Muscle layer of colon (tissue), 2 donors: Measurements from ENCODE around the gene IRF2BP1.
"Not testable (repeated sequence)": the region's sequence is repeated elsewhere in the genome, so short reads cannot be mapped to it uniquely, and the experiment has no call there.

Source experiments
- H3K27ac ChIP-seq: one replicate; pipeline ENCODE4 v1.7.0; 2013; ENCODE audit warnings: low read depth, mild to moderate bottlenecking, low read length, moderate library complexity
- H3K27me3 ChIP-seq, 2 donors: one replicate each; pipeline ENCODE4 v1.7.0; 2013; ENCODE audit warnings: low read length in 2 of 2, mild to moderate bottlenecking in 2 of 2; ENCODE audit not compliant: insufficient read depth in 2 of 2, control insufficient read depth in 1 of 2
- H3K36me3 ChIP-seq: one replicate; pipeline ENCODE4 v1.7.0; 2013; ENCODE audit warnings: mild to moderate bottlenecking, low read length; ENCODE audit not compliant: insufficient read depth
- H3K4me1 ChIP-seq: one replicate; pipeline ENCODE4 v1.7.0; 2013; ENCODE audit warnings: mild to moderate bottlenecking, low read length; ENCODE audit not compliant: insufficient read depth
- H3K4me3 ChIP-seq, 2 donors: one replicate each; pipeline ENCODE4 v1.7.0; 2013; ENCODE audit warnings: low read length in 2 of 2, low read depth in 1 of 2, mild to moderate bottlenecking in 1 of 2, moderate library complexity in 1 of 2
- H3K9ac ChIP-seq: one replicate; pipeline ENCODE4 v1.7.0; 2013; ENCODE audit warnings: low read length
- H3K9me3 ChIP-seq: one replicate; pipeline ENCODE4 v1.7.0; 2013; ENCODE audit warnings: mild to moderate bottlenecking, low read length
- donor health status: abdominal sarcoma.
- donor health status: Adenocarcinoma of cecum.

Gene IRF2BP1

DNA sequence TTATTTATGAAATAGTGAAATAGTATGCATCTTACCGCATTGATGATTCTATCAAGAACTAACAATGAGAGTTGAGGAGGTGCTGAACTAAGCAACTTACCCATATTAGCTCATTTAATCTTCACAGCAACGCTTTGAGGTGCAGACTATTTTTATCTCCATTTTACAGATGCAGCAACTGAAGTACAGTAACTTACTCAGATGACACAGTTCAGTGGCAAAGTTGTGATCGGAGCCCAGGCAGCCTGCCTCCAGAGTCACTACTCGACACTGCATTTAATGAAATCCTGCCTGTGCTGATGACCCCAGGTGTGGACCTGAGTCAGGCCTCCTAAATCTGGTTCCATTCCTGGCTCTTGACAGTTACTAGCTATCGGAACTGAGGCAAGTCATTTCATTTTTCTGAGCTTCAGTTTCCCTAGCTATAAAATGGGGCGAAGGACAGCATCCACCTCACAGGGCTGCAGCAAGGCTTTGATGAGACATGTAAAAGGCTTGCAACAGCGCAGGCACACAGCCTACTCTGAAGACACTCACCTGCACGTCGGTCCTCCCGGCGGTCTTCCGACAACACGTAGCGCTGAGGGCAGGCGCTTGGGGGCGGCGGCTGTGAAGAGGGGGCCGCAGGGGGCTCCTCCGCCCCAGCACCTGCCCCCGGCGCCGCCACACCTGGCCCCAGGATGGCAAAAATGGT lies 14.9 kb upstream of the IRF2BP1 start:
- Histone ChIP-seq H3K4me3 (peak overlapping the region; percentile 47 to 88), H3K9ac (no peak overlapping the region), H3K9me3 (no peaks in the 10 kb centered on the region), H3K4me1 (peaks cover 16% of the 10 kb centered on the region), H3K27me3 (no peaks in the 10 kb centered on the region), H3K27ac (no peak overlapping the region), H3K36me3 (peaks cover 16% of the 10 kb centered on the region)

DNA sequence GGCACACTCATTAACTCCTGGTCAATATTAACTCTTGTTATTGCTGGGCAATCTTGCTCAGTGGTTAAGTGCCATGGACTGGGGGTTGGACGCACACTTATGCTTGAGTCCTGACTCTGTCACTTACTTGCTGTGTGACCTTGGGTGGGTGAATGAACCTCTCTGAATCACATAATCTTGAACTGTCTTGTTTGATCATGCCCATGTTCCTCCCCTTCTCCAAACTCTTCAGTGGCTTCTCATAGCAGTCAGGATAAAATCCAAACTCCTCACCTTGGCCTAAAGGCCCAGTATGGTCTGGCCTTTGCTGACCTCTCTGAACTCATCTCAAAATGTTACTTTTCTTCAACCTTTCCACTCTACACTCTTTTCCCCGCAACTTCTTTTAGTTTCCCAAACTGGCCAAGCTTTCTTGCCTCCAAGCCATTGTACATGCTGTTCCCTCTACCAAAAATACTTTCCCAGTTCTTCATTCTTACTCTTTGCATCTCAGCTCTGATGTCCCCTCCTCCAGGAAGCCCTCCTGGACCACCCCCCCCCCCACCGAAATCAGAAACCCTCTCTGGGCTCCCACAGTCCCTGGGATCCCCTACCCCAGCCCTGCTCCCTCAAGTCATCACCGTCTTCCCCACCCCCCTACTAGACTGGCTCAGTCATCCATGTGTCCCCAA lies 14.1 kb upstream of the IRF2BP1 start:
- H3K4me1 ChIP-seq, result peaks cover 16% of the 10 kb centered on the region
- H3K9ac ChIP-seq, result no peak overlapping the region
- no peak overlapping the region for H3K27ac ChIP-seq
- no peaks in the 10 kb centered on the region for H3K27me3 ChIP-seq
- H3K9me3 ChIP-seq, result no peaks in the 10 kb centered on the region
- H3K4me3 ChIP-seq, result no peak overlapping the region
- peaks cover 16% of the 10 kb centered on the region for H3K36me3 ChIP-seq

DNA sequence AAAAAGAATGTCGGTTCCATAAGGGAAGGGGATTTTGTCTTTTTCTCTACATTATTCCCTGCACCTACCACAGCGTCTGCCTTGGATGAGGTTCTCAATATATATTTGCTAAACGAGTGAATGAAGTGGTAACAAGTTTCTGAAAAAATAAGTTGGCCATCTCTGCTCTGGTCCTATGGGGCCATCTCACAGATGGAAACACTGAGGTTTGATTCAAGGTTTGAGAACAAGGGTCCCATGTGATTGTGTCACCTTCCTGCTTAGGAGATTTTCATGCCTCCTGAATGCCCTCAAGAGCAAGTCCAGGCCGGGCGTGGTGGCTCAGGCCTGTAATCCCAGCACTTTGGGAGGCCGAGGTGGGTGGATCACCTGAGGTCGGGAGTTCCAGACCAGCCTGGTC lies 13.3 kb upstream of the IRF2BP1 start:
- H3K9ac ChIP-seq, result no peak overlapping the region
- peaks cover 16% of the 10 kb centered on the region for H3K4me1 ChIP-seq
- H3K4me3 ChIP-seq, result no peak overlapping the region
- no peaks in the 10 kb centered on the region for H3K27me3 ChIP-seq
- H3K9me3 ChIP-seq, result no peaks in the 10 kb centered on the region
- H3K36me3 ChIP-seq, result peaks cover 16% of the 10 kb centered on the region
- H3K27ac ChIP-seq, result no peak overlapping the region

DNA sequence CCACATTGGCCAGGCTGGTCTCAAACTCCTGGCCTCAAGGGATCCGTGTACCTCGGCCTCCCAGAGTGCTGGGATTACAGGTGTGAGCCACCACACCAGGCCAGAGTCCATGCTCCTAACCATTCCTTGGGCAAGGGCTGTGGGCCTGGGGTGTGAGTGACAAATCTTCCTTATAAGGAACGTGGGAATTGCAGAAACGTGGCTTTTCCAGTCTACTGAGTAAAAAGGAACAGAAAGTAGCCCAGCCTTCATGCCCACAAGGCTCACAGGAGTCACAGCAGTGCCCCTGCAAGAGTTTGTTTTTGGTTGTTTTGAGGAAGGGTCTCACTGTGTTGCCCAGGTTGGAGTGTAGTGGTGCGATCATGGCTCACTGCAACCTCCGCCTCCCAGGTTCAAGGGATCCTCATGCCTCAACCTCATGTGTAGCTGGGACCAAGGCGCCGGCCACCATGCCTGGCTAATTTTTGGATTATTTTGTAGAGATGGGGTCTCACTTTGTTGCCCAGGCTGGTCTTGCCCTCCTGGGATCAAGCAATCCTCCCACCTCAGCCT lies 11.4 kb upstream of the IRF2BP1 start:
- H3K27ac ChIP-seq, result no peak overlapping the region
- peaks cover 16% of the 10 kb centered on the region for H3K36me3 ChIP-seq
- H3K4me1 ChIP-seq, result peaks cover 11% of the 10 kb centered on the region
- H3K4me3 ChIP-seq, result no peak overlapping the region
- H3K9ac ChIP-seq, result no peak overlapping the region
- no peaks in the 10 kb centered on the region for H3K9me3 ChIP-seq
- no peaks in the 10 kb centered on the region for H3K27me3 ChIP-seq

DNA sequence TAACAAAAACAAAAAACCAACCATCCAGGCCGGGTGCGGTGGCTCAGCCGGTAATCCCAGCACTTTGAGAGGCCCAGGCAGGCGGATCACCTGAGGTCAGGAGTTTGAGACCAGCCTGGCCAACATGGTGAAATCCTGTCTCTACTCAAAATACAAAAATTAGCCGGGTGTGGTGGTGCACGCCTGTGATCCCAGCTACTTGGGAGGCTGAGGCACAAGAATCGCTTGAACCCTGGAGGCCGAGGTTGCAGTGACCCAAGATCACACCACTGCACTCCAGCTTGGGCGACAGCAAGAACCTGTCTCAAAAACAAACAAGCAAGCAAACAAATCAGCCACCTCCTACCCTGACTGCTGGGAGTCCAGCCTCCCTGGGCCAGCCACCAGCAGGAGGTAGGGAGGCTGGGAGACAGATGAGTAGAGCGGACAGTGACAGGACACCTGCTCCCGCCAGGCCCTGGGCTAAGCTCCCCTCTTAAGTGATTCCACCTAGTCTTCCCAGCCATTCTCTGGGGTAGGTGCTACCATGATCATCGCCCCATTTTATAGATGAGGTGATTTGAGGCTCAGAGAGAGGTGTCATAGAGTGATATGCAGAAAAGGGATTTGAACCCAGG lies 10.2 kb upstream of the IRF2BP1 start:
- not testable (repeated sequence) for H3K9me3 ChIP-seq, H3K4me1 ChIP-seq, H3K27ac ChIP-seq, H3K4me3 ChIP-seq, H3K9ac ChIP-seq, H3K27me3 ChIP-seq
- H3K36me3 ChIP-seq, result peaks cover 16% of the 10 kb centered on the region

DNA sequence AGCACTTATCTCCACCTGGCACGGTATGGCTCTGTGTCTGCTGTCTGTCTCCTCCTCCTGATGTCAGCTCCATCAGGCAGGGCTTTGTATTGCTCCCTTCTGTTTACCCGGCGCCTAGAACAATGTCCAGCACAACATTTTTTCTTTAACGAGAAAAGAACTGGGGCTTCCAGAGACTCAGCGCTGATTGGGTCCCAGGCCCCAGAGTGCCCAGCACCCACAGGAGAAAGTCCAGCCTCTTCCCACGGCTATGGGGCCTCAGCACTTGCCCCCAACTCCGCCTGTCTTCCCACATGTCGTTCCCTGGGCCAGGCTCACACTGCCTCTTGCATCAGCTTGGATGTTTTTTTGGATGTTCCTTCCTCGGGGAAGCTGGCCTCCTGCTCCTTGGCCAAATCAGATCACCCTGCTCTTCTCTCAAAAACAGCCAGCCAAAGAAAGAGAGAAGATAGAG lies 9.6 kb upstream of the IRF2BP1 start:
- no peak overlapping the region for H3K27ac ChIP-seq
- H3K27me3 ChIP-seq, result no peaks in the 10 kb centered on the region
- H3K36me3 ChIP-seq, result peaks cover 16% of the 10 kb centered on the region
- H3K9me3 ChIP-seq, result no peaks in the 10 kb centered on the region
- no peak overlapping the region for H3K4me3 ChIP-seq
- peaks cover 4% of the 10 kb centered on the region for H3K4me1 ChIP-seq
- H3K9ac ChIP-seq, result no peak overlapping the region

DNA sequence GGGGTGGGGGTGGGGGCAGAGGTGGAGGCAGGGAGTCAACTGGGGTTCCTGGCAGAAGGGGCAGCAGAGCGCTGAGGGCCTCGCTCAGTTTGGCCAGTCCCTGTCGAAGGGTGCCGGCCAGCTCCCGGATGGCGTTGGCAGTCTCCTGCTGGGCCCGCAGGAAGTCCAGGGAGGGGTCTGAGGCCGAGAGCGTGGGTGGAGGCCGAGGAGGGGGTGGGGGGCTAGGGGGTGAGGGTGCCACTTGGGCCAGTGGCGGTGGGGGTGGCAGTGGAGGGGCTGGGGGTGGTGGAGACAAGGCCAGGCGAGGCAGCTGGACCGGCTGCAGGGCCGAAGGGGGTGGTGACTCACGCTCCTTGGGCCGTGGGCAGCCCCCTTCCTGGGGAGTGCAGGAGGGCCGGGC lies 4.9 kb upstream of the IRF2BP1 start:
- H3K27ac ChIP-seq, result no peak overlapping the region
- H3K9me3 ChIP-seq, result no peaks in the 10 kb centered on the region
- no peaks in the 10 kb centered on the region for H3K27me3 ChIP-seq
- peaks cover 5% of the 10 kb centered on the region for H3K4me1 ChIP-seq
- no peak overlapping the region for H3K9ac ChIP-seq
- no peaks in the 10 kb centered on the region for H3K36me3 ChIP-seq
- no peak overlapping the region for H3K4me3 ChIP-seq

DNA sequence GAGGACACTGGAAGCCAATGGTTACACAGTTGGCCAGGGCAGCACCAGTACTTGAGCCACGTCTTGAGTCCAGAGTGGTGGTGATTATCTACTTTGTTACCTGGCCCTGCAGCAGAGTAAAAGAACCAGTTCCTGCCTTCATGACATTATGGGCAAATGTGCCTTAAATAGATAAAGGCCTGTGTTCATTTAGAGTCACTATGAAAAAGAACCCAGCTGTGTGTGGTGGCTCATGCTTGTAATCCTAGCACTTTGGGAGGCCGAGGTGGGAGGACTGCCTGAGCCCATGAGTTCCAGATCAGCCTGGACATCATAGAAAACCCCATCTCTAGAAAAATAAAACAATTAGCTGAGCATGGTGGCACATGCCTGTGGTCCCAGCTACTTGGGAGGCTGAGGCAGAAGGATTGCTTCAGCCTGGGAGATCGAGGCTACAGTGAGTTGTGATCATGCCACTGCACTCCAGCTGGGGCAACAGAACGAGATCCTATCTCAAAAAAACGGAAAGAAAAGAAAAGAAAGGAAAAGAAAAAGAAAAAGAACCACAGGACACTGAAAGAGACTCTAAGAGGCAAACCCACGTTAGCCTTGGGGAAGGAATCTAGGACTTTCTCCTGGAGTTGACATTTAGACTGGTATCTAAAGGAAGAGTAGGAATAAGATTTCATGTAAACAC lies 3.4 kb upstream of the IRF2BP1 start:
- Histone ChIP-seq H3K9ac (no peak overlapping the region), H3K27me3 (no peaks in the 10 kb centered on the region), H3K27ac (no peak overlapping the region), H3K4me1 (peaks cover 12% of the 10 kb centered on the region), H3K9me3 (no peaks in the 10 kb centered on the region), H3K36me3 (no peaks in the 10 kb centered on the region), H3K4me3 (no peak overlapping the region)

DNA sequence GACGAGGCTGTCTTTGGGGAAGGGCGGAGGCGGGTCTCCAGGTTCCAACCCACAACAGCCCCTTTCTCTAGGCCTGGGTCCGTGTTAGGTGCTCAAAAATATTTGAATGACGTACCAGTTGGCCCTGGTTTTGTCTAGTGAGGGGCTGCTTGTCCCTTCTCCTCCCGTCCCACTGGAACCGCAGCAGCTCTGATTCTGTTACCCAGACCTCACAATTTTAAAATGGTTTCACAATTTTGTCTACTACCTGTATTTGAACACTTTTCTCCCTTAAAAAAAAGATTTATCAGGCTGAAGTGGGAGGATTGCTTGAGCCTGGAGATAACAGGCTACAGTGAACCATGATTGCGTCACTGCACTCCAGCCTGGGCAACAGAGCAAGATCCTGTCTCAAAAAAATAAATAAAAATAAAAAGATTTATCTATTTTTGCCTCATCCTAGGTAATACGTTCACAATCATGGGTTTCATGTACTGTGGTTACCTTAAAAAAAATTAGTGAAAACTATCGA lies 1.3 kb upstream of the IRF2BP1 start:
- Histone ChIP-seq H3K4me1 (peaks cover 32% of the 10 kb centered on the region), H3K9me3 (no peaks in the 10 kb centered on the region), H3K9ac (peak overlapping the region; percentile 94), H3K36me3 (no peaks in the 10 kb centered on the region), H3K27me3 (no peaks in the 10 kb centered on the region), H3K4me3 (peak overlapping the region; percentile 55 to 84), H3K27ac (peak overlapping the region; percentile 89)

DNA sequence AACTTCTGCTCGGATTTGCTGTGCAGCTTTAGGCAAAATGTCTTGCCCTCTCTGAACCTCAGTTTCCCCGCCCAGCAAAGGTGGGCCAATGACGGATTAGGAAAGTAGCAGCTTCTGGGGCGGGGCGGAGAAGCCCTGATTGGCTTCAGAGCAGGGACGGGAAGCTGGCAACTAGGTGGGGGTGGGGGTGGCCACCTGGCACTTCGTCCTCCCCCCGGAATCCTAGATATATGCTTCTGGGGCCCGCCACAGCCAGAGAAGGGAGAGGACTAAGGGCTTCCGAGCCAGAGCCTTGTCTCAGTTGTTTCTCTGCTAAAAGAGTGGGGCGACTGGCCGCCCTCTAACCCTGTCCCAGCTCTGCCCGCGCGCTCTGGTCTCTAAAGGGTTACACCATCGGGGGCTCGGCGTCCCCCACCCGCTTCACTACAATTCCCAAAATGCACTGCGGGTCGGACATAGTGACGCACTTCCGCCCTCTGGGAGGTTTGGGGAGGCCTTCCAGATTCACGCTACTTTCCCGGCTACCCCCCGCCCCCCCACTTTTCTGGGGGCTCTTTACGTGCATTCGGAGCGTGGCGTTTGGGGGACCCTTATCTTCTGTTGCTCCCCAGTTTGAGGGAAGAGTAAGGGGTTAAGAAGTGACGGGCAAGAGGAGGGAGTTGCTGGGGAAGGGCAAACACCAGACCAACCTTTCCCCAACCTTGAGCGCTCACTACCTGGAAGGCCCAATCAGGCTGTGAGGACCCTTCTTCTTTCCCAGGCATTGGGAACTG lies 672 bp upstream of the IRF2BP1 start:
- Histone ChIP-seq H3K4me1 (peaks cover 33% of the 10 kb centered on the region), H3K27ac (peak overlapping the region; percentile 89), H3K4me3 (peak overlapping the region; percentile 77 to 84)

More for the DNA sequence above, 672 bp upstream of the IRF2BP1 start:
- Histone ChIP-seq H3K9ac (peak overlapping the region; percentile 94), H3K9me3 (no peaks in the 10 kb centered on the region), H3K27me3 (no peaks in the 10 kb centered on the region), H3K36me3 (no peaks in the 10 kb centered on the region)
